Liver (tissue), 9 donors: ENCODE data around the gene CUX1. TPM values are rescaled to one million over a fixed set of nuclear protein-coding genes. Genes with fewer than 3 reads are reported as not detected.

Experiments
- DNase-seq: peaks from one replicate; pipeline ENCODE4 v3.0.0-alpha.2; 2017; ENCODE audit warnings: low spot score
- H3K27ac ChIP-seq, 2 donors: one replicate each; pipeline ENCODE4 v1.7.0; 2013; ENCODE audit warnings: inconsistent platforms in 2 of 2, low read length in 2 of 2, control low read depth in 1 of 2, low read depth in 1 of 2, mild to moderate bottlenecking in 1 of 2
- H3K27me3 ChIP-seq, 4 donors: one replicate each; pipeline versions ENCODE4 v1.6.1 to v1.7.0; 2013; ENCODE audit warnings: low read length in 3 of 4, inconsistent platforms in 1 of 4, mild to moderate bottlenecking in 1 of 4, moderate library complexity in 1 of 4; ENCODE audit not compliant: control insufficient read depth in 4 of 4, insufficient read depth in 4 of 4
- H3K36me3 ChIP-seq, 4 donors: one replicate each; pipeline versions ENCODE4 v1.6.1 to v1.7.0; 2013; ENCODE audit warnings: low read length in 3 of 4, mild to moderate bottlenecking in 3 of 4, low read depth in 1 of 4, moderate library complexity in 1 of 4; ENCODE audit not compliant: control insufficient read depth in 4 of 4, insufficient read depth in 3 of 4
- H3K4me1 ChIP-seq, 4 donors: one replicate each; pipeline versions ENCODE4 v1.6.1 to v1.7.0; 2013; ENCODE audit warnings: low read length in 3 of 4, mild to moderate bottlenecking in 3 of 4, moderate library complexity in 1 of 4; ENCODE audit not compliant: control insufficient read depth in 4 of 4, insufficient read depth in 4 of 4
- H3K4me3 ChIP-seq, 3 donors: one replicate each; pipeline versions ENCODE4 v1.6.1 to v1.7.0; 2013; ENCODE audit warnings: low read length in 3 of 3, control low read depth in 1 of 3, low read depth in 1 of 3, mild to moderate bottlenecking in 1 of 3
- H3K9ac ChIP-seq, 2 donors: one replicate each; pipeline ENCODE4 v1.7.0; 2013; ENCODE audit warnings: low read length in 2 of 2, mild to moderate bottlenecking in 2 of 2, moderate library complexity in 2 of 2, control low read depth in 1 of 2, low read depth in 1 of 2
- H3K9me3 ChIP-seq, 4 donors: one replicate each; pipeline versions ENCODE4 v1.6.1 to v1.7.0; 2013; ENCODE audit warnings: low read length in 3 of 4; ENCODE audit not compliant: control insufficient read depth in 4 of 4
- EGR1 ChIP-seq, 2 donors: IDR thresholded peaks; 2 replicates each; pipeline ENCODE4 v1.6.1; 2016 to 2018; ENCODE audit warnings: antibody characterized with exemption in 2 of 2, low read depth in 2 of 2
- FOXA1 ChIP-seq: IDR thresholded peaks from 2 replicates; pipeline ENCODE4 v1.6.1; 2016; ENCODE audit warnings: antibody characterized with exemption
- FOXA2 ChIP-seq: IDR thresholded peaks from 2 replicates; pipeline ENCODE4 v1.6.1; 2016; ENCODE audit warnings: antibody characterized with exemption
- GABPA ChIP-seq, 2 donors: IDR thresholded peaks in 1 of 2; conservative IDR thresholded peaks in 1 of 2; 2 replicates each; pipeline ENCODE4 v1.6.1; 2016; ENCODE audit warnings: antibody characterized with exemption in 2 of 2, mild to moderate bottlenecking in 1 of 2, moderate library complexity in 1 of 2
- HNF4A ChIP-seq, 2 donors: conservative IDR thresholded peaks; 2 replicates each; pipeline ENCODE4 v1.6.1; 2016; ENCODE audit warnings: antibody characterized with exemption in 2 of 2, mild to moderate bottlenecking in 2 of 2
- HNF4G ChIP-seq: IDR thresholded peaks from 2 replicates; pipeline ENCODE4 v1.6.1; 2016; ENCODE audit warnings: antibody characterized with exemption
- JUND ChIP-seq, 2 donors: IDR thresholded peaks; 2 replicates each; pipeline ENCODE4 v1.6.1; 2016; ENCODE audit warnings: antibody characterized with exemption in 2 of 2
- RXRA ChIP-seq, 2 donors: IDR thresholded peaks; 2 replicates each; pipeline ENCODE4 v1.6.1; 2017 to 2018; ENCODE audit warnings: antibody characterized with exemption in 2 of 2, mild to moderate bottlenecking in 1 of 2
- SP1 ChIP-seq: IDR thresholded peaks from 2 replicates; pipeline ENCODE4 v1.6.1; 2018; ENCODE audit warnings: antibody characterized with exemption, mild to moderate bottlenecking
- TAF1 ChIP-seq: conservative IDR thresholded peaks from 2 replicates; pipeline ENCODE4 v1.6.1; 2016; ENCODE audit warnings: antibody characterized with exemption, mild to moderate bottlenecking
- YY1 ChIP-seq: IDR thresholded peaks from 2 replicates; pipeline ENCODE4 v1.6.1; 2016; ENCODE audit warnings: antibody characterized with exemption, mild to moderate bottlenecking
- ZBTB33 ChIP-seq: IDR thresholded peaks from 2 replicates; pipeline ENCODE4 v1.6.1; 2016; ENCODE audit warnings: antibody characterized with exemption
- WGBS: extraction: QIAGEN DNeasy Blood & Tissue Kit; methylation state at CpG from one replicate; pipeline ENCODE4 v1.1.7; 2013; 5-methylcytosine and 5-hydroxymethylcytosine counted together
- polyA plus RNA-seq, 2 donors: library from polyadenylated mRNA; stranded (reverse) in 1 of 2; unstranded in 1 of 2; fragments of 200-250 nt in 1 of 2; fragments of >200 nt in 1 of 2; fragmentation: Nextera tagmentation in 1 of 2; extraction: Ambion mirVana in 1 of 2; gene quantifications; one replicate each; pipeline versions ENCODE4 v1.2.1 to v1.2.3, GENCODE V29; 2013 to 2015
- total RNA-seq, 2 donors: library from RNA; depleted of rRNA; stranded (reverse); fragments of >200 nt; gene quantifications; one replicate each; pipeline ENCODE4 v1.2.3, GENCODE V29; 2014
- TF ChIP-seq, protein P1 (sequence below): IDR thresholded peaks from 2 replicates; pipeline ENCODE4 v1.6.1; 2016; ENCODE audit warnings: antibody characterized with exemption, mild to moderate bottlenecking
- TF ChIP-seq, protein P2 (sequence below): fragments of 150-350 bp; IDR thresholded peaks from 2 replicates; pipeline ENCODE4 v1.5.1; 2017; ENCODE audit warnings: improper control_type of control experiment, low read depth, low read length; ENCODE audit not compliant: missing input control
- TF ChIP-seq, protein P3 (sequence below): IDR thresholded peaks from 2 replicates; pipeline ENCODE4 v1.6.1; 2016; ENCODE audit warnings: antibody characterized with exemption
- donor health status: healthy.
- donor health status: healthy.
- donor health status: healthy.
- donor health status: healthy.
- donor health status: healthy.

Gene CUX1
- total and polyA plus RNA-seq, 4 donors: 18.6 to 40.6 (median 21.4) TPM

- H3K4me1 ChIP-seq: peaks cover 13 to 44% (median 33%) of the 10 kb centered on the region in 4 donors
- WGBS: 97% methylated on average over 10 of the region's 10 CpGs
- no peaks in the 10 kb centered on the region for H3K9me3 ChIP-seq
- no peak overlapping the region for H3K9ac ChIP-seq
- H3K4me3 ChIP-seq: no peak overlapping the region
- DNase-seq: no peak
- TF ChIP-seq EGR1 (IDR thresholded peaks at IDR 0.05; ENCODE audit: low read depth in 2 of 2) (no peak), HNF4G (no peak)
- no peaks in the 10 kb centered on the region for H3K36me3 ChIP-seq
- H3K27ac ChIP-seq: no peak overlapping the region
- no peaks in the 10 kb centered on the region for H3K27me3 ChIP-seq
These were observed 122.7 kb downstream of the CUX1 start for GRCh38 chr7:101940151-101940550.

- H3K27ac ChIP-seq: no peak overlapping the region
These were observed 123.4 kb downstream of the CUX1 start for GRCh38 chr7:101940830-101941229.

More at GRCh38 chr7:101940830-101941229, 123.4 kb downstream of the CUX1 start:
- no peak for DNase-seq
- no peak overlapping the region for H3K9ac ChIP-seq
- TF ChIP-seq RXRA (IDR thresholded peaks at IDR 0.05) (no peak), HNF4A (conservative IDR thresholded peaks at IDR 0.05) (no peak), TAF1 (no peak), GABPA (IDR thresholded peaks at IDR 0.05 in 1 of 2, conservative IDR thresholded peaks at IDR 0.05 in 1 of 2) (no peak), FOXA1 (no peak), YY1 (no peak), SP1 (no peak), HNF4G (no peak), EGR1 (IDR thresholded peaks at IDR 0.05; ENCODE audit: low read depth in 2 of 2) (no peak), FOXA2 (no peak), JUND (IDR thresholded peaks at IDR 0.05) (no peak), ZBTB33 (no peak)
- TF ChIP-seq, protein P1, sequence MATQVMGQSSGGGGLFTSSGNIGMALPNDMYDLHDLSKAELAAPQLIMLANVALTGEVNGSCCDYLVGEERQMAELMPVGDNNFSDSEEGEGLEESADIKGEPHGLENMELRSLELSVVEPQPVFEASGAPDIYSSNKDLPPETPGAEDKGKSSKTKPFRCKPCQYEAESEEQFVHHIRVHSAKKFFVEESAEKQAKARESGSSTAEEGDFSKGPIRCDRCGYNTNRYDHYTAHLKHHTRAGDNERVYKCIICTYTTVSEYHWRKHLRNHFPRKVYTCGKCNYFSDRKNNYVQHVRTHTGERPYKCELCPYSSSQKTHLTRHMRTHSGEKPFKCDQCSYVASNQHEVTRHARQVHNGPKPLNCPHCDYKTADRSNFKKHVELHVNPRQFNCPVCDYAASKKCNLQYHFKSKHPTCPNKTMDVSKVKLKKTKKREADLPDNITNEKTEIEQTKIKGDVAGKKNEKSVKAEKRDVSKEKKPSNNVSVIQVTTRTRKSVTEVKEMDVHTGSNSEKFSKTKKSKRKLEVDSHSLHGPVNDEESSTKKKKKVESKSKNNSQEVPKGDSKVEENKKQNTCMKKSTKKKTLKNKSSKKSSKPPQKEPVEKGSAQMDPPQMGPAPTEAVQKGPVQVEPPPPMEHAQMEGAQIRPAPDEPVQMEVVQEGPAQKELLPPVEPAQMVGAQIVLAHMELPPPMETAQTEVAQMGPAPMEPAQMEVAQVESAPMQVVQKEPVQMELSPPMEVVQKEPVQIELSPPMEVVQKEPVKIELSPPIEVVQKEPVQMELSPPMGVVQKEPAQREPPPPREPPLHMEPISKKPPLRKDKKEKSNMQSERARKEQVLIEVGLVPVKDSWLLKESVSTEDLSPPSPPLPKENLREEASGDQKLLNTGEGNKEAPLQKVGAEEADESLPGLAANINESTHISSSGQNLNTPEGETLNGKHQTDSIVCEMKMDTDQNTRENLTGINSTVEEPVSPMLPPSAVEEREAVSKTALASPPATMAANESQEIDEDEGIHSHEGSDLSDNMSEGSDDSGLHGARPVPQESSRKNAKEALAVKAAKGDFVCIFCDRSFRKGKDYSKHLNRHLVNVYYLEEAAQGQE: no peak
- TF ChIP-seq, protein P2, sequence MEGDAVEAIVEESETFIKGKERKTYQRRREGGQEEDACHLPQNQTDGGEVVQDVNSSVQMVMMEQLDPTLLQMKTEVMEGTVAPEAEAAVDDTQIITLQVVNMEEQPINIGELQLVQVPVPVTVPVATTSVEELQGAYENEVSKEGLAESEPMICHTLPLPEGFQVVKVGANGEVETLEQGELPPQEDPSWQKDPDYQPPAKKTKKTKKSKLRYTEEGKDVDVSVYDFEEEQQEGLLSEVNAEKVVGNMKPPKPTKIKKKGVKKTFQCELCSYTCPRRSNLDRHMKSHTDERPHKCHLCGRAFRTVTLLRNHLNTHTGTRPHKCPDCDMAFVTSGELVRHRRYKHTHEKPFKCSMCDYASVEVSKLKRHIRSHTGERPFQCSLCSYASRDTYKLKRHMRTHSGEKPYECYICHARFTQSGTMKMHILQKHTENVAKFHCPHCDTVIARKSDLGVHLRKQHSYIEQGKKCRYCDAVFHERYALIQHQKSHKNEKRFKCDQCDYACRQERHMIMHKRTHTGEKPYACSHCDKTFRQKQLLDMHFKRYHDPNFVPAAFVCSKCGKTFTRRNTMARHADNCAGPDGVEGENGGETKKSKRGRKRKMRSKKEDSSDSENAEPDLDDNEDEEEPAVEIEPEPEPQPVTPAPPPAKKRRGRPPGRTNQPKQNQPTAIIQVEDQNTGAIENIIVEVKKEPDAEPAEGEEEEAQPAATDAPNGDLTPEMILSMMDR: no peak
- TF ChIP-seq, protein P3, sequence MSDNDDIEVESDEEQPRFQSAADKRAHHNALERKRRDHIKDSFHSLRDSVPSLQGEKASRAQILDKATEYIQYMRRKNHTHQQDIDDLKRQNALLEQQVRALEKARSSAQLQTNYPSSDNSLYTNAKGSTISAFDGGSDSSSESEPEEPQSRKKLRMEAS: no peak
- WGBS: 87% methylated on average over 9 of the region's 9 CpGs
- no peaks in the 10 kb centered on the region for H3K36me3 ChIP-seq
- H3K27me3 ChIP-seq: no peaks in the 10 kb centered on the region
- no peak overlapping the region for H3K4me3 ChIP-seq
- no peaks in the 10 kb centered on the region for H3K9me3 ChIP-seq
- H3K4me1 ChIP-seq: peaks cover 12 to 42% (median 30%) of the 10 kb centered on the region in 4 donors
